DOHH2 (cell line): ENCODE measurements around the gene TBL1X.

ENCODE experiments used
- H3F3A ChIP-seq: fragments of 200-600 bp; sonication (generic), shearing (Covaris generic); 2 replicates; pipeline ENCODE4 v1.6.0; 2016; ENCODE audit warnings: antibody characterized with exemption, mild to moderate bottlenecking; ENCODE audit not compliant: control insufficient read depth, insufficient read depth
- H3K27ac ChIP-seq: fragments of 200-600 bp; sonication (generic); 2 replicates; pipeline ENCODE4 v1.5.1; 2014; ENCODE audit warnings: low read depth, mild to moderate bottlenecking, low read length, moderate library complexity
- H3K27me3 ChIP-seq: fragments of 200-600 bp; sonication (generic); 2 replicates; pipeline ENCODE4 v1.6.1; 2014; ENCODE audit warnings: mild to moderate bottlenecking, low read length, mixed read lengths; ENCODE audit not compliant: control insufficient read depth
- H3K36me3 ChIP-seq: fragments of 200-600 bp; sonication (generic); 2 replicates; pipeline ENCODE4 v1.6.1; 2014; ENCODE audit warnings: mild to moderate bottlenecking, low read length, moderate library complexity, mixed read lengths; ENCODE audit not compliant: control insufficient read depth
- H3K4me1 ChIP-seq: fragments of 200-600 bp; sonication (generic); 2 replicates; pipeline ENCODE4 v1.6.1; 2014; ENCODE audit warnings: mild to moderate bottlenecking, low read length, mixed read lengths; ENCODE audit not compliant: control insufficient read depth
- H3K4me2 ChIP-seq: fragments of 200-600 bp; sonication (generic); 2 replicates; pipeline ENCODE4 v1.6.0; 2014; ENCODE audit warnings: mild to moderate bottlenecking, low read length, moderate library complexity
- H3K4me3 ChIP-seq: fragments of 200-600 bp; sonication (generic); 2 replicates; pipeline ENCODE4 v1.5.1; 2014; ENCODE audit warnings: mild to moderate bottlenecking, low read length, mixed read lengths
- H3K79me2 ChIP-seq: fragments of 200-600 bp; sonication (generic); 2 replicates; pipeline ENCODE4 v1.6.1; 2014; ENCODE audit warnings: mild to moderate bottlenecking, low read length, mixed read lengths; ENCODE audit not compliant: control insufficient read depth
- H3K9me2 ChIP-seq: fragments of 200-600 bp; sonication (generic); replicated peaks from 2 replicates; pipeline ENCODE4 v1.6.1; 2014; ENCODE audit warnings: mild to moderate bottlenecking, low read length, mixed read lengths; ENCODE audit not compliant: control insufficient read depth
- H3K9me3 ChIP-seq: fragments of 200-600 bp; sonication (generic); 2 replicates; pipeline ENCODE4 v1.6.1; 2014; ENCODE audit warnings: antibody characterized with exemption, low read length, mixed read lengths; ENCODE audit not compliant: control insufficient read depth, insufficient read depth
- H4K20me1 ChIP-seq: fragments of 200-600 bp; sonication (generic); 2 replicates; pipeline ENCODE4 v1.6.0; 2014; ENCODE audit warnings: low read depth, mild to moderate bottlenecking, antibody characterized with exemption, low read length, moderate library complexity; ENCODE audit not compliant: control insufficient read depth, insufficient read depth
- EZH2phosphoT487 ChIP-seq: fragments of 200-600 bp; sonication (generic); IDR thresholded peaks from 2 replicates; pipeline ENCODE4 v1.6.1; 2017; ENCODE audit warnings: borderline replicate concordance, mild to moderate bottlenecking, antibody characterized with exemption, low read length, moderate library complexity, mixed read lengths
- TF ChIP-seq, protein P1 (sequence below): fragments of 200-600 bp; sonication (generic); IDR thresholded peaks from one replicate; pipeline ENCODE4 v1.5.1; 2014; ENCODE audit warnings: antibody characterized with exemption, mild to moderate bottlenecking, low read depth, low read length; ENCODE audit not compliant: poor library complexity, severe bottlenecking

Gene TBL1X

DNA sequence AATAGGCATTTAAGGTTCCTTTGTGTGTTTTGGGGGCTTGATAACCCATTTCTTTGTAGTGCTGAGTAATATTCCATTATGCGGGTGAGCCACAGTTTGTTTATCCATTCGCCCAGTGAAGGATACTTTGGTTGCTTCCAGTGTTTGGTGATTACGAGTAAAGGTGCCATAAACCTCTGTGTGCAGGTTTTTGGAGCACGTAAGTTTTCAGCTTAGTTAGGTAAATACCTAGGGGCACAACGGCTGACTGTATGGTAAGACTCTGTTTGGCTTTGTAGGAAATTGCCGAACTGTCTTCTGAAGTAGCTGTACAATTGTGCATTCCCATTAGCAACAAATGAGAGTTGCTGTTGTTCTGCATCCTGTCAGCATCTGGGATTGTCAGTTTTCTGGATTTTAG, 3.8 kb upstream of the TBL1X start:
- H3F3A ChIP-seq = 0 out of 2 replicates have a peak, but pooled peaks cover 3% of the 10 kb centered on the region
- TF ChIP-seq, protein P1, sequence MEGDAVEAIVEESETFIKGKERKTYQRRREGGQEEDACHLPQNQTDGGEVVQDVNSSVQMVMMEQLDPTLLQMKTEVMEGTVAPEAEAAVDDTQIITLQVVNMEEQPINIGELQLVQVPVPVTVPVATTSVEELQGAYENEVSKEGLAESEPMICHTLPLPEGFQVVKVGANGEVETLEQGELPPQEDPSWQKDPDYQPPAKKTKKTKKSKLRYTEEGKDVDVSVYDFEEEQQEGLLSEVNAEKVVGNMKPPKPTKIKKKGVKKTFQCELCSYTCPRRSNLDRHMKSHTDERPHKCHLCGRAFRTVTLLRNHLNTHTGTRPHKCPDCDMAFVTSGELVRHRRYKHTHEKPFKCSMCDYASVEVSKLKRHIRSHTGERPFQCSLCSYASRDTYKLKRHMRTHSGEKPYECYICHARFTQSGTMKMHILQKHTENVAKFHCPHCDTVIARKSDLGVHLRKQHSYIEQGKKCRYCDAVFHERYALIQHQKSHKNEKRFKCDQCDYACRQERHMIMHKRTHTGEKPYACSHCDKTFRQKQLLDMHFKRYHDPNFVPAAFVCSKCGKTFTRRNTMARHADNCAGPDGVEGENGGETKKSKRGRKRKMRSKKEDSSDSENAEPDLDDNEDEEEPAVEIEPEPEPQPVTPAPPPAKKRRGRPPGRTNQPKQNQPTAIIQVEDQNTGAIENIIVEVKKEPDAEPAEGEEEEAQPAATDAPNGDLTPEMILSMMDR = no peak
- TF ChIP-seq EZH2phosphoT487 = no peak
- H3K27me3 ChIP-seq = no peaks in the 10 kb centered on the region
- no peaks in the 10 kb centered on the region for H4K20me1 ChIP-seq
- peaks cover 15% of the 10 kb centered on the region for H3K79me2 ChIP-seq
- H3K4me1 ChIP-seq = peaks cover 25% of the 10 kb centered on the region
- no peak overlapping the region for H3K27ac ChIP-seq
- no peaks in the 10 kb centered on the region for H3K36me3 ChIP-seq
- no peak overlapping the region for H3K4me2 ChIP-seq
- H3K4me3 ChIP-seq = no peak overlapping the region
- no peaks in the 10 kb centered on the region for H3K9me2 ChIP-seq
- H3K9me3 ChIP-seq = no peaks in the 10 kb centered on the region

DNA sequence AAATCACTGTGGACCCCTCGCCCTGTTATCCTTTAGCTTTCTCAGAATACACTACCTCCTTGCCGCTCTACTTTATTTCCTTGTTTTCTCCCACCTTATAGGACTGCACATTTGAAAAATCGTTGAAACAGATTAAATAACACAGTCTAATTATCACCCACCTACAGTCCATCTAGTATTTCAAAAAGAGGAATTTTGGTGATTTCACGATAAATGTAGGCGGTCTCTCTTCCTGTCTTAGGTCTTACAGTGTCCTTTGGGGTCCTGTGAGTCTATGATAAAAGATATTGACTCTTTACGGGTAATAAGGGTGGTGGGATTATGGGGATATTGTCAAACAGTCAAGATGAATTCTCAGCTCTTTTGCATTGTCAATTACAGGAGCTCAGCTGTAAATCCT, 2.4 kb upstream of the TBL1X start:
- Histone ChIP-seq H3K36me3 (0 out of 2 replicates have a peak, but pooled peaks cover 3% of the 10 kb centered on the region), H3F3A (0 out of 2 replicates have a peak, but pooled peaks cover 3% of the 10 kb centered on the region), H3K4me2 (peak overlapping the region; percentile 80), H3K79me2 (peaks cover 29% of the 10 kb centered on the region), H3K9me3 (no peaks in the 10 kb centered on the region), H3K4me3 (peak overlapping the region; percentile 38), H3K27ac (peak overlapping the region; percentile 94), H4K20me1 (no peaks in the 10 kb centered on the region), H3K27me3 (no peaks in the 10 kb centered on the region), H3K9me2 (no peaks in the 10 kb centered on the region), H3K4me1 (peaks cover 35% of the 10 kb centered on the region)
- no peak for TF ChIP-seq EZH2phosphoT487
- TF ChIP-seq, protein P1 = no peak

DNA sequence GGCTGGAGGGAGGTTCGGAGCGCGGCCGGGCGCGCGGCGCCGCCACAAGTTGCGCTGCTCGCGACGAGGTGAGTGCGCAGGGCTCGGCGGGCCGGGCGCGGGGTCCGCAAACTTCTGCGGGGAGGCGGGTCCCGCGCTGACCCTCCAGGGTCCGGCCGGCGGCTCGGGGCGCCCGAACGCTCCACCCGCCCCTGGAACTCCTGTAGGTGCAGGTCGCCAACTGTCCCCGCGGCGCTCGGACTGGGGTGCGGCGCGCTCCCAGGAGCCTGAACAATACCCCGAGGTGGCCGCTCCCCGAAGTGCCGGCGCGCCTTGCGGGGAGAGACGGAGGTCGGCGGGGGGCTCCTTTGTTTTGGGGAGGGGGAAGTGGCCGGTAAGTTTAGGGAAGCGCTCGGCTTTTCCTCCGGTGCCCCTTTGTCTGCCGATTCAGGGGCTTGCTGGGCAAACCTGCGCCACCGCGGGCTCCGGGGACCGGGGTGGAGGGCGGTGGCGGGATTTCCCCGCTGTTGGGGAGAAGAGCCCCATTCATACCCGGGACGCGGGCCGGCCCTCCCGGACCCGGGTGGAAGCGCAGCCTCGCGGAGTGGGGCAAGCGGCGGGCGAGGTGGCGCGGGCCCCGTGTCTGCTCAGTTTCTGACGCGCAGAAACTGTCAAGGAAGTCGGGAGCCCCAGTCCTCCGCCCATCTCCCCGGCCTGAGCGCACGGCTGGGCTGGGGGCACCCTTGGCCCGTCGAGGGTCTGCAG, 694 bp downstream of the TBL1X start:
- no peaks in the 10 kb centered on the region for H3K27me3 ChIP-seq
- peaks cover 35% of the 10 kb centered on the region for H3K4me1 ChIP-seq
- no peak overlapping the region for H3K27ac ChIP-seq
- peaks cover 48% of the 10 kb centered on the region for H3K79me2 ChIP-seq
- 0 out of 2 replicates have a peak, but pooled peaks cover 3% of the 10 kb centered on the region for H3F3A ChIP-seq
- H3K9me2 ChIP-seq = no peaks in the 10 kb centered on the region
- H3K9me3 ChIP-seq = no peaks in the 10 kb centered on the region
- peak overlapping the region; percentile 65 for H3K4me2 ChIP-seq
- no peaks in the 10 kb centered on the region; the same call in 1 of the 2 replicates for H4K20me1 ChIP-seq
- TF ChIP-seq EZH2phosphoT487 = no peak
- TF ChIP-seq, protein P1 = no peak
- H3K4me3 ChIP-seq = peak overlapping the region; percentile 76
- 0 out of 2 replicates have a peak, but pooled peaks cover 3% of the 10 kb centered on the region for H3K36me3 ChIP-seq
